ENCODE data around the gene RANBP3. TPM values are rescaled to one million over a fixed set of nuclear protein-coding genes. Genes with fewer than 3 reads are reported as not detected.

The RANBP3 gene
- total and polyA plus RNA-seq, 2 experiments from 2014 or later = 40.2 to 98.3 TPM

GRCh38 chr19:5931251-5931650, 46.7 kb downstream of the RANBP3 start (continued):
- TF ChIP-seq CTCF (conservative IDR thresholded peaks at IDR 0.05; ENCODE audit: low read depth in 2 of 2) = no peak

- Histone ChIP-seq H4K20me1 (replicated peaks; ENCODE audit: insufficient read depth) (peaks cover 7% of the 10 kb centered on the region; the same call in 1 of the 2 replicates), H3K4me2 (no peak overlapping the region), H2AFZ (no peak overlapping the region), H3K4me1 (ENCODE audit: insufficient read depth) (no peaks in the 10 kb centered on the region), H3K36me3 (ENCODE audit: insufficient read depth) (0 out of 2 replicates have a peak, but pooled peaks cover 18% of the 10 kb centered on the region), H3K27ac (ENCODE audit: low read depth) (no peak overlapping the region), H3K27me3 (ENCODE audit: insufficient read depth) (no peaks in the 10 kb centered on the region), H3K4me3 (no peak overlapping the region), H3F3A (replicated peaks; ENCODE audit: low read depth) (0 out of 2 replicates have a peak, but pooled peaks cover 3% of the 10 kb centered on the region), H3K9me2 (ENCODE audit: insufficient read depth) (no peaks in the 10 kb centered on the region), H3K79me2 (replicated peaks; ENCODE audit: insufficient read depth) (peaks cover 4% of the 10 kb centered on the region; the same call in 1 of the 2 replicates)
- peaks cover 69% of the 10 kb centered on the region for H3K36me3 Mint-ChIP-seq (ENCODE audit: low read depth)
- no peaks in the 10 kb centered on the region for H3K9me3 Mint-ChIP-seq
- H3K27ac Mint-ChIP-seq = no peak overlapping the region
- ATAC-seq (peak; percentile 78), DNase-seq (ENCODE audit: low spot score) (no peak)
- H3K27me3 Mint-ChIP-seq (ENCODE audit: insufficient read depth, low read depth, poor library complexity) = peaks cover 9% of the 10 kb centered on the region
- H3K4me1 Mint-ChIP-seq = no peaks in the 10 kb centered on the region
- no peak for TF ChIP-seq ZNF114 (CRISPR knock-in tag; IDR thresholded peaks at IDR 0.05)
- TF ChIP-seq ZNF462 (CRISPR knock-in tag; IDR thresholded peaks at IDR 0.05) = no peak
- no peak for TF ChIP-seq CREB1 (CRISPR knock-in tag; IDR thresholded peaks at IDR 0.05; ENCODE audit: low read depth)
- no peak for TF ChIP-seq JUNB (IDR thresholded peaks at IDR 0.05; ENCODE audit: unreplicated experiment)
- no peak for TF ChIP-seq ZNF331 (CRISPR knock-in tag; IDR thresholded peaks at IDR 0.05; ENCODE audit: low read depth)
- TF ChIP-seq ETS1 (IDR thresholded peaks at IDR 0.05) = no peak
- no peak for TF ChIP-seq CTCF (conservative IDR thresholded peaks at IDR 0.05; ENCODE audit: low read depth in 2 of 2)
- no peak for TF ChIP-seq NANOG (IDR thresholded peaks at IDR 0.05; ENCODE audit: borderline replicate concordance)
- no peak for TF ChIP-seq EZH2 (IDR thresholded peaks at IDR 0.05; ENCODE audit: low read depth, unreplicated experiment)
- no peak for TF ChIP-seq REST (IDR thresholded peaks at IDR 0.05; ENCODE audit: unreplicated experiment)
- H3K4me3 Mint-ChIP-seq = no peak overlapping the region
Measured at GRCh38 chr19:5929625-5930024, 48.3 kb downstream of the RANBP3 start.
